NCI-H774 (cell line): ENCODE data around the gene UQCC5.
"Not testable (repeated sequence)": the region's sequence is repeated elsewhere in the genome, so short reads cannot be mapped to it uniquely, and the experiment has no call there.

Experiments used
- DNase-seq: peaks from one replicate; lab custom pipeline; 2025; lab: John Stamatoyannopoulos, UW

UQCC5 gene

DNA sequence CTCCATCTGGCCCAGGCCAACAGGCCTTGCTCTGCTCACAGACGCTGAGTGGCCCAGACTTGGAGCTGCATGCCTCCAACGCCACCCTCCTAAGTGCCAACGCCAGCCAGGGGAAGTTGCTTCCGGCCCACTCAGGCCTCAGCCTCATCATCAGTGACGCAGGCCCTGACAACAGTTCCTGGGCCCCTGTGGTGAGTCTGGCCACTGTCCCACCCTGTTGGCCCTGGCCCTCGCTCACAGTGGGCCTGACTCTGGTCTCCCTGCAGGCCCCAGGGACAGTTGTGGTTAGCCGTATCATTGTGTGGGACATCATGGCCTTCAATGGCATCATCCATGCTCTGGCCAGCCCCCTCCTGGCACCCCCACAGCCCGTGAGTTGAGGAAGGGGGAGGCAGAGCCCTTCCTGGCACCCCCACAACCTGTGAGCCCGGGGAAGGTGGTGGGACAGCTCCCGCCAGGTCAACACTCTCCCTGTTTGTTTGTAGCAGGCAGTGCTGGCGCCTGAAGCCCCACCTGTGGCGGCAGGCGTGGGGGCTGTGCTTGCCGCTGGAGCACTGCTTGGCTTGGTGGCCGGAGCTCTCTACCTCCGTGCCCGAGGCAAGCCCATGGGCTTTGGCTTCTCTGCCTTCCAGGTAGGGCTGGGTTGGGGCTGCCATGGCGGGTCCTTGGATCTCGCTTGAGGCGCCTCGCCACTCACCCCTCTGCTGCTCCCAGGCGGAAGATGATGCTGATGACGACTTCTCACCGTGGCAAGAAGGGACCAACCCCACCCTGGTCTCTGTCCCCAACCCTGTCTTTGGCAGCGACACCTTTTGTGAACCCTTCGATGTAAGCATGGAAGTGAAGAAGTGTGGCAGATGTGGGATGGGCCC is 12.8 kb upstream of the UQCC5 start:
- no peak for DNase-seq

DNA sequence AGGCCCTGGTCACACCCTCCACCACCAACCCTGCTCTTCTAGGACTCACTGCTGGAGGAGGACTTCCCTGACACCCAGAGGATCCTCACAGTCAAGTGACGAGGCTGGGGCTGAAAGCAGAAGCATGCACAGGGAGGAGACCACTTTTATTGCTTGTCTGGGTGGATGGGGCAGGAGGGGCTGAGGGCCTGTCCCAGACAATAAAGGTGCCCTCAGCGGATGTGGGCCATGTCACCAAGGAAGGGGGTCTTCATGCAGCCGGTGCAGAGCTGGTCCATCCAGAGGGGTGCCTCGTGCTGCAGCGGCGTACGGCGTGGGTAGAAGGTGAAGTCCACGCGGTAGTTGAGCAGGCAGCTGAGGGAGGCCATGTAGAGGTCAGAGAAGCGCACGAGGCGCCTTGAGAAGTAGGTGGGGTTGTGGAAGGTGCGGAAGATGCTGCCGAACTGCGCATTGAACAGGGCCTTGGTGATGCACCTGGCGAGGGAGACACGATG is 12.1 kb upstream of the UQCC5 start:
- no peak for DNase-seq

DNA sequence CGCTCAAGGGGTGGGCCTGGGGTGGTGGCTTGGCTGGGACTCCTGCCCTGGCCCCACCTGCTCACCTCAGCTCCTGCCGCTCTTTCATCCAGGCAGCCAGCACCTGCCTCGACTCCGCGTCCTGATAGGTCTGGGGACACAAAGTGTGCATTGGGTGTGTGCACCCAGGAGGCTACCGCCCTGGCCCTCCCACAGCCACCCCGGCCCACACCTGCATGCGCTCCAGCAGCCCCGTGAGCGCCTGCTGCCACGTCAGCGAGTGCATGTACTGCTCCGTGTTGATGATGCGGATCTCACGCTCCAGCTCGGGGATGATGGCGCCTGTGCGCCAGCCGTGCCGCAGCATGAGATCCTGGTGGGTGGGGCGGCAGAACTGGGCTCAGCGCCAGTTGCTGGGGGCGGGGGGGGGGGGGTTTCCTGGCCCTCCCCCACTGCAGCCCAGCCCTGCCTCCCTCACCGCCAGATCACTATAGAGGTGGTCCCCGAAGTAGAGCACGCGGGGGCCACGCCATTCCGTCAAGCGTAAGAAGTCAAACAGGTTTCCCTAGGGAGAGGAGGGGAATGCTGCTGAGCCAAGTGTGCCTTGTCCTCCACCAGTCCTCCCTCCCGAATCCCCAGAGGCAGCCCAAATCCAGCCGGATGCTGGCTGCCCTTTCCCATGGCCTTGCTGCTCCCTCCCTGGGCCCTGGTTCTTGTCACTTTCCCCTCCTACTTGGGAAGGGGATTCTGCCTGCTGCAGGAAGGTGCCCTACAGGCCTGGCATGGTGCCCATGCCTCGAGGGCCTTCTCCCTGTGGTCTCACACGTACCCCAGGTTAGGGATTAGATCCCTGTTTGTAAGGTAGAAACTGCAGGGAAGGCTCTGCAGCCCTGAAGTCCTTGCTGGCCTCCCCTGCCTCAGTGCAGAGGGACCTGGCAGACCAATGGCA is 11.4 kb upstream of the UQCC5 start:
- DNase-seq, result no peak

DNA sequence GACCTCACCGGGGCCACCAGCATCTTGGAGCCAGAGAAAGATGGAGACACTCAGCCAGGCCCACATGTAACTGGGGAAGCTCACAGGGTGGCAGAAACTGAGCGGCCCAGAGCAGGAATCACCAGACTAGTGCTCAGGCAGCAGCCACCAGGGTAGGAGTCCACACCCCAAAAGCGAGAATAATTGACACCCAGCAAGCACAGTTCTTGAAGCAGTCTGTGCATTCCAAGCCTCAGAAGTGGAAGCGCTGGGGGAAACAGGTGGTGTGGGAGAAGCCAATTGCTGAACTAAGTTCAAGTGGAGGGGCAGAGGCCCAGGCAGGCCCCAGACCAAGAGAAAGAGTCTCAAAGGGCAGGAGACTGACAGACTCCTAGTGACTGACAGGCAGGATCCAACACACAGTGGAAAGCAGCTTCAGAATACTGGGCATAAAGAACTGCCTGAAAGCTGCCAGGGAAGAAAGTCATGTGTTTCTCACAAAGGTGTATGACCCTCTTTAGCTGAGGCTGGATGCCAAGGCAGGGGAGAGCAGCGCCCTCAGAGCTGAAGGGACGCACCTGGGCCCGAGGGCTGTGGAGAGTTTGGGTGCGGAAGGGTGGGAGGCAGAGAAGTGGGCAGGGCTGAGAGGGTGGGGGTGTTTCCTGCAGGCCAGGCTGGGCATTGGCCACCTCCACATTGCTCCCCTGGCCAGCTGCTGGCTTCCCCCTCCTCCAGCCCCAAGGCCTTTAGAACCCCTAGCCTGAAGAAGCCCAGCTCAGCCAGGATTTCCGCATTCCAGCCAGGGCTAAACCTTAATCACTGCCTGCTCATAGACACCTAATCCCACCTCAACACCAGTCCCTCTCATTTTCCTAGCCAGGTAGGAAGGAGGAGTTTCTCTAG is 10.5 kb upstream of the UQCC5 start:
- no peak for DNase-seq

DNA sequence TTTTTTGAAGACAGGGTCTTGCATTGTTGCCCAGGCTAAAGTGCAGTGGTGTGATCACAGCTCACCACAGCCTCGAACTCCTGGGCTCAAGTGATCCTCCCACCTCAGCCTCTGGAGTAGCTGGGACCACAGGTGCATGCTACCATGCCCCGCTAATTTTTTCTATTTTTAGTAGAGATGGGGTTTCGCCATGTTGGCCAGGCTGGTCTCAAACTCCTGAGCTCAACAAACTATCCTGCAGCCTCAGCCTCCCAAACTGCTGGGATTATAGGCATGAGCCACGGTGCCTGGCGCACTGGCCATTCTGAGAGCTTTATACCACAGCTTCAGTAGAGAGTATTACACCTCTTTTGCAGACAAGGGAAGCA is 9.8 kb upstream of the UQCC5 start:
- not testable (repeated sequence) for DNase-seq

DNA sequence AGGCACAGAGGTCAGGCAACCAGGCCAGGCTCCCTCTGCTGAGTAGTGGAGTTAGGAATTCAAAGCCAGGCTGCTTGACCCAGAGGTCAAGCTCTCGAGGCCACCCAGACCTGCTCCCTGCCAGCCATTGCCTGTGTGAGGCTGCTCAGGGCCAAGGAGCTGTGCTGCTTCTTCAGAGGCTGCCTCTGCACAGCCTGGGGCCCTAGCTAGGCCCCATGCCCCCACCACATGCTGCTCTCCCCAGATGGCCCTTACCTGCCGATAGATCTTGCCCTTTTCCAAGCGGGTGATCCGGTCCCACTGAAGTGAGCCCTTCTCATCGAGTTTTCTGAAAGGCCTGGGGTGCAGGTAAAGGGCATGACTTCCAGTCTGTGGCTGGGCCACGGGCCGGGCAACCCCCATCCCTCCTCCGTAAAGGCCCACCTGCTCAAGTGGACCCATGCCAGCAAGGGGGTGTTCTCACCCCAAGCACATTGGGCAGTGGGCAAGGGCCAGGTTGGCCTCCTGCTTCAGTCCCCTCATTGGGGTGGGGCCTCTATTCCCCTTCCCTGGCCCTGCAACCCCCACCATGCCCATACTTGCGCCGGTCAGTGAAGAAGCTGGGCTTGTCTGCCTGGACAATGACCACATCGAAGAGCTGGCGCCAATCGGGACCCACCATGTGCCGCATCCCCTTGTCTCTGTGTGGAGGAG is 9.2 kb upstream of the UQCC5 start:
- DNase-seq, result no peak

DNA sequence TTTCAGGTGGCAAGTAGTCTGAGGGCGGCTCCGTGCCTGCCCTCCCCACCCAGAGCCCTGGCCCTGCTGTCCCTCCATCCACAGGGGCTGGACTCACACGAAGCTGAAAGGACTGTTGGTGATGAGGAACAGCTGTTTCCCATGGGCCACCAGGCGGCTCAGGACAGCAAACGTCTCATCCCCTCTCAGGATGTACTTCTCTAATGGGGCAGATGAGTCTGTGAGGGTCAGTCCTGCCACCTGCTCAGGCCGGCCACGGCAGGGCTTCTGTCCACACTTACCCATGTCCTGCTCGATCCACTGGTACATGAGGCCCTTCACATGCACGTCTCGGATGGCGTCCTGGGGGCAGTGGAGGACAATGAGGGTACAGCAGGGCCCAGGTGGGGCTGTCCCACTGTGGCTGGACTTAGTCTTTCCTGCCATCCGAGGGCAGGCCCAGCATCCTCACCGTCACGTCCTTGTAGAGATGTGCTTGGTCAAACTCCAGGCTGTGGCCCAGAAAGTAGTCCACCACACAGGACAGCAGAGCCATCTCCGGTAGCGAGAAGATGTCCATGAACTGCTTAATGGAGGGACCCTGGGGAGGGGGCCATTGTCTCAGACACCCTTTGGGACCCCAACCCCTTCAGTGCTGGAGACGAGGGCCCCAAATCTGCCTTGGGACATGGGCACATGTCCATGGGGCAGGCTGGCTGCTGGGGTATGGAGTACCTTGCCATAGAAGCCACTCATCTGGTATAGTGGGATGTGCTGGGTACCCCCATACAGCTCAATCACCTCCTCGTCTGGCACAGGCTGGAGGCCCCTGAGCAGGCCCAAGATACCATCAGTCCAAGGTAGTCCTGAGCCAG is 8.4 kb upstream of the UQCC5 start:
- DNase-seq, result no peak

DNA sequence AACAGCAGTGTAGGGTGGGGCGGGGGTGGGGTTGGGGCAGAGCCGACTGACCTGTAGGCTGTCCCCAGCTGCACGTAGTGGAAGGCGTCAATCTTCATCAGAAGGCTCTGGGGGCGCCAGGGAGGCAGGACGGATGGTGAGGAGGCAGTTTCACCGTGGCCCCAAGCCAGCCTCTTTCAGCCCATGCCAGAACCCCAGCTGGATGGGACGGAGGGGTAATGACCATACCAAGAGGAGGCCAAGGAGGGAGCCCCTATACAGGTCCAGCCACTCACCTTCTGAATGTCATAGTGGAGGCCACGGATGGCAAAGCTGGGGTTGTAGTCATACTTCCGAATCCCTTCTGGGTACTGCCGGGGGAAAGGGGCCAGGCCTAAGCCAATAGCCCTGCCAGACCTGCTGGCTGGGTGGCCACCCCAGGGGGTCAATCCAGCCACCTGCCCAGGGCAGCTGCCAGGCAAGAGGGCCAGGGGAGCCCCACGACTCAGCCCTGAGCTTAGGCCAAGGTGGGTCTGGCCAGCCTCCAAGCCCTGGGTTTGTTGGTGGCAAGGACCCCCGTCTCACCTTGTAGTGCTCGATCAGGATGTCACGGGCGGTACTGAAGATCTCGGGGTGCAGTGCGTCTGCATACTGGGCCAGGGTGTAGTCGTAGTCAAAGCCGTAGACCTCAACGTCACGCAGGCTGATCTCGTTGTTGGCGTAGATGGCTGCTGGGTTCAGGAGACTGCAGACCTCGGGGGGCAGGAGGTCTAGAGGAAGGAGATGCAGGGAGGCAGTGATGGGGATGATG is 7.6 kb upstream of the UQCC5 start:
- no peak for DNase-seq

DNA sequence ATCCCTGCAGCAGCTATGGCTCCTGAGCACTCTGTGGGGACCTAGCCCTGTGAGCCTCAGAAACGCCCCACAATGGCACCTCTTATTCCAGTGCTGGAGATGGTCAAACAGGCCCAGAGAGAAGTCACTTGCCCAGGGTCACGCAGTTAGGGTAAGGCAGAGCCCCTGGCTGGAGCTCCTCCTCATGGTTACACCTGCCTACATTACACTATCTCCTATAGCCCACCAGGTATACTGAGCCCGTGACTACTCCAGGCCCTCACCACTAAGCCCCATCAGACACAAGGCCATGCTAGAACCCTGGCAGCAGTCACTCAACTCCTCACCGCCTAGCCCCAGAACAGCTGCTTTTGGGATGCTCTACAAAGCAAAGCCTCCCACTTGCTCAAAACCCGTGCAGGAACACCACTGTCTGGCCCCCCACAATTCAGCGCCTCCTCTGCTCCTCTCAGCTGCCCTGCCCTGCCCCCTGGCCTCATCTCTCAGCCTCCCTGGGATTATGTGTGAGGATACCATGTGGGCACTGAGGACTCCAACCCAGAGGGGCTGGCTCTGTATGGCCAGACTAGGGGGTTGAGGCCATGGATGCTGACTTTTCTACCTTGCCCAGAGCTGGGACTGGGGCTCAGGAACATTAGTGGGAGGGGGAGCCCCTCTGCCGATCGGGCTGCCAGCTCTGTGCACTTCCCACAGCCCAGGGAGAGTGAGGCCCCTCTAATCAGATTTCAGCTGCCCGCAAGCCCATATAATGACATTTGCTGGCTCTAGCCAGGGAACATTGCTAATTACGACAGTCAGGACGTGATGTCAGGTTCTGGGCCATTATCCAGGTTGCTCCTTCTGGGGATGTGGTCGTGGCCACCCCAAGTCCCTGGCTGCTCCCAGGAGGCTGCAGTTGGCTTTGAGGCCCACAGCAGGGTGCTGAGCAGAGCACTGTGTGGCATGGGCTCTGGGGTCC is 6.8 kb upstream of the UQCC5 start:
- no peak for DNase-seq

DNA sequence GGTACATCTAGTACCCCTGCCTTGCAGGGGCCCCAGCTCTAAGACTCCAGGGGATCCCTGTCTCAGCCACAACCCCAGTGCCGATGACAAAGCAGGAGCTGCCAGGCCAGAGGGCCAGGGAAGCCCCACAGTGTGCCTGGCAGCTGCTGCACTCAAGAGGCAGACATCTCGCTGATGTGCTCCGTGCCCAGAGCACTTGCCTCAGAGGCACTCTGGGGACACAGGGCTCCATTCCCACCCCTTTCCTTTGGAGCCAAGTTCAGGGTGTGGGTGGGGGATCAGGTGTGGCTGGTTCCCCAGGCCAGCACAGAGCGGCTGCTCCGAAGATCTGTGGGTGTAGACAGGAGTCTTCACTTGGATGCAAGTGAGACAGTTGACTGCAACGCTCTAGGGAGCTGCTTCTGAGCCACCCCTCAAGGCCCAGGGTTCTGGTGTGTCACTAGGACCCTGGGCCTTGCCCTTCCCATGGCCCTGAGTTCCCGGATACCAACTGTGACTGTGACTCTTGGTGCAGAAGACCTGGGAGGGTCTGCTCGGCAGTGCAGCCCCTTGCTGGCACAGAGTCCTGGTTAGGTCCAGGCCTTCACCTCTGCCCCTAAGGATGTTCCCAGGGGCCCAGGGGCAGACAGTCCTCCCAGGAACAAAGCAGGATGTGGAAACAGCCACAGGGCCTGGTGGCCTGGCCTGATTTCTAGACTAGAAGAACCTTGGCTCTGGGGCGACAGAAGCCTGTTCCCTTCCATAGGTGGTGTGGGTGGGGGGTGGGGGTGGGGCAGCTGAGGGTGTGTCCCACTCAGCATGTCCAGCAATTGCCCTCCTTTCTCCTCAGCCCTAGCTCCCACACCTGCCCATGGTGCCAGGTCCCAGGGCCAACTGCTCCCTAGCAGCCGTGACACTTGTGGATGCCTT is 5.2 kb upstream of the UQCC5 start:
- DNase-seq, result no peak

DNA sequence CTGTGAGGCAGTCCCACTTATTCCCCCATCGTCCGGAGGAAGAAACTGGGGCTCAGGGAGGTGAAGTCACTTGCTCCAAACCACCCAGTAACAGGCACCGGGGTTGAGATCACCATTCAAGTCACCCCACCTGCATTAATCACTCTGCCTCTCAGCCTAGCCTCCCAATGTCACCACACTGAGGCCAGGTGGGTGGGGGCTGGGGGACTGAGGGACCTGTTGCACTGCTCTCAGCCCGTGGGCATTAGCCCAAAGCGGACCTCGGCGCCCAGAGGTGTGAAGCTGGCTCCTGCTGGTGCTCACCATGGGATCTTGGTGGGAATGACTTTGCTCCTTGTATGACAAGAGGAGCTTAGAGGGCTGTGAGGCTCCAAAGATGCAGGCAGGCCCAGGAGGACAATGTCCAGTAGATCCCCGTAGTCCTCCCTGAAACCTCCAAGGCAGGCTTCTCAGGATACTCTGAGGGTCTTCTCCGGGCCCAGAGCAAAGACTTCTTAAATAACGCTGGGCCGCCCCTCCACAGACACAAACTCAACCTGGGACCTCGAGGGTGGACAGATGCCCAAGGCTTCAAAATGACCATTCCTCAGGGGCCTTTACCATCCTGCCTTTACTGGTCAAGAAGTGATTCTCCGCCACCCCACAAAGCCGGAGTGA is 4.4 kb upstream of the UQCC5 start:
- DNase-seq, result no peak

DNA sequence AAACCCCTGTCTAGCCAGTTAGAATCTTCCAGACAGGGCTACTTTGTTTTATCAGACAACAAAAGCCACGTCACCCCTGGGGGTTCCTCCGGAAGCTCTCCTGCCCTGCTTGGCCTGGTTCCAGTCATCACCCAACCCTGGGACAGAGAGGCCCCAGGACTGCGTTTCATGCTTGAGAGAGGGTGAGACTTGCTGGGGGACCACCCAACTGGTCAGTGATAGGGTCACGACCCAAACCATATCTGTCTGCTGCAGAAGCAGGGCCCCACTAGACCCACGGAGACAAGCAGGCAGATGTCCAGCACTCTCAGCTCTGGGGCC is 3.9 kb upstream of the UQCC5 start:
- DNase-seq, result no peak

DNA sequence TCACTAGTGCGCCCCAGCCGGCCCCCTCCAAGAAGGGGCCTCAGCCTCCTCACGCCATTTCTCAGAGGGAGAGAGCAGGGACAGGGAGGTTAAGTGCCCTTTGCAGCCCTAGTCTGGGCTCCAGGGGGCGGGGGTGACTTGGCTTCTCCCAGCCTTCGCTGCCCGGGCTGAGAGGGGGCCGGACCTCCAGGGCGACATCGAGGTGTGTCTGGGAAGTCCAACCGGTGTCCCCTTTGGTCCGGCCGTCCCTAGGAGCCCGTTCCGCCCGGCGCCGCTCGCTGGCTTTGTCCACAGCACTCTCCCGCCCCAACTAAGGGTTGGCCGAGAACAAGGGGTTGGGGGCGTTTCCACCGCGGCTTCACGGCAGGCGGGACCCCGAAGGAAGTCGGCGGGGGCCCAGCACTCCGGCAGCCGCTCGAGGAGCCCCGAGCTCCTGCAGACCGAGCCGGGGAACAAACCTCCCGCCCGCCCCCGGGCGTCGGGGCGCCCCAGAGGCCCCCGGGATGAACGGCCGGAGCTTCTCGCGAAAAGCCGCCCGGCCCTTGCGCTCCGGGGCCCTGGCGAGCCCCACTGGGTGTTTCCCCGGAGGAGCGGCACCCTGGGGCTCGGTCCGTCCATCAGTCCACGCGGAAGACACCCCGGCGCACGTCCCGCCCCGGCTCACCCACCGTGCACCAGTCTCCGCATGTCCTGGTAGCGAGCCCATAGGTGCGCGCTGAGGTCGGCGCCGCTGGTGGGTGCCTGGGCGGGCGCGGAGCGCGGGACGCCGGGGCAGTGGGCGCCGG is 3.4 kb upstream of the UQCC5 start:
- DNase-seq, result no peak

DNA sequence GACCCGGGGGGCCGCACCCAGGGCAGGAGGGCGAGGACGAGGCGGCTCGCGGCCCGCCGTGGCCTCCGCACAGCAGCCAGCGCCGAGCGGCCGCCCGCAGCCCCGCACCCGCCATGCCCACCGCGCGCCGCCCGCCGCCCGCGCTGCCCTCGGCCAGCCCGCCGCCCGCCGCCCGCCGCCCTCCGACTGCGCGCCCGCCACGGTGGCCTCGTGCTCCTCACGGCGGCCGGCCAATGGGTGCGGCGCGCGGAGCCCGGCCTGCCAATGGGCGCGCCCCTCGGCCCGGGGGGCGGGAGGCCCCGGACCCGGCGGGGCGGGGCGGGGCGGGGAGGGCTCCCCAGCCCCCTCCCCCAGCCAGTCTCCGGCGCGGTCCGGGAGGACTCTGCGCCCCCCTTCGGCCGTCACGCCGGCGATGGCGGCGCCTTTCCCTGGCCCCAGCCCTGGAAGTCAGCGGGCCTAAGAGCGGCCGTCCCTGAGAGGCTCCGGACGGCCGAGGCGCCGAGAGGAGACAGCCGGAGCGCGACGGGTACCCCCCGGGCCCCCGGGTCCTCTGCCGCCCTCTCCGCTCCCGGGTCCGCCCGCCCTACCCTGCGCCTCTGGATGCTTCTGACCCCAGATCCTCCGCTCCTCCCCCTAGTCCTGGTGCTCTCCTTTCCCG is 2.7 kb upstream of the UQCC5 start, which contains the start of gene NT5DC2:
TSS of gene NT5DC2 (minus strand) at position 235 of the 658 bp plus-strand sequence. CDS start at position 115, 120 bp downstream.
- DNase-seq, result peak; percentile 57
